Mononuclear cell (primary cell): ENCODE measurements around the gene OR4D11. TPM values are rescaled to one million over a fixed set of nuclear protein-coding genes. Genes with fewer than 3 reads are reported as not detected.
A peak's percentile ranks its signal among the peaks of the same experiment; 100 is the strongest.
"Not testable (repeated sequence)": the region's sequence is repeated elsewhere in the genome, so short reads cannot be mapped to it uniquely, and the experiment has no call there.

Source experiments
- H3K27me3 ChIP-seq: 2 replicates; pipeline ENCODE4 v1.6.0; 2011; ENCODE audit warnings: low read length, control low read depth; ENCODE audit not compliant: insufficient read depth
- H3K4me1 ChIP-seq: 2 replicates; pipeline ENCODE4 v1.5.1; 2011; ENCODE audit warnings: mild to moderate bottlenecking, low read length, control low read depth; ENCODE audit not compliant: insufficient read depth
- H3K4me3 ChIP-seq: 2 replicates; pipeline ENCODE4 v1.5.1; 2011; ENCODE audit warnings: mild to moderate bottlenecking, low read length, moderate library complexity
- H3K9me3 ChIP-seq: 2 replicates; pipeline ENCODE4 v1.5.1; 2011; ENCODE audit warnings: low read depth, mild to moderate bottlenecking, control low read depth, low read length
- total RNA-seq: library from RNA; depleted of rRNA; stranded (reverse); fragments of >200 nt; gene quantifications from one replicate; pipeline ENCODE4 v1.2.3, GENCODE V29; 2012

The OR4D11 gene
- total RNA-seq, 1 donor = not detected

DNA sequence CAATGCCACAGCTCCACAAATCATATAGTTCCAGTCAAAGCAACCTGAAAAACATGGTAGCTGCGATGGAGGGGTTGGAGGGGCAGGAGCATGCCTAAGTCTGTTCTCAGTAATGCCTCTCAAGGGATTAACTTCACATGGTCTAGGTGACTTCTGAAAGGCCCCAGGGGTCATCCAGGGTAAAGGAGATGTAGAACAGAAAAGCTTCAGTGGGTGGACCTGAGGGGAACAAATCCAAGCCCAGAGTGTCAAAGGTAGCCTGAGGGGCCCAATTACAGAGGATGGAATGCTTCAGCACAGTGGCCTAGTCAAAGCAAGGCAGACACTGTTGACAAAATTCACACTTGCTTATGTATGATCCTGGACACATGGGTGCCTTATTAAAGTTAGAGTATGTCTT is 31.3 kb downstream of the OR4D11 start:
- no peak overlapping the region for H3K4me3 ChIP-seq
- H3K27me3 ChIP-seq = no peaks in the 10 kb centered on the region
- H3K9me3 ChIP-seq = no peaks in the 10 kb centered on the region
- peaks cover 11% of the 10 kb centered on the region for H3K4me1 ChIP-seq

- Histone ChIP-seq H3K4me1 (peaks cover 6% of the 10 kb centered on the region), H3K4me3 (no peak overlapping the region), H3K9me3 (no peaks in the 10 kb centered on the region), H3K27me3 (no peaks in the 10 kb centered on the region)
Measured at GRCh38 chr11:59542142-59542810, 38.9 kb downstream of the OR4D11 start.

DNA sequence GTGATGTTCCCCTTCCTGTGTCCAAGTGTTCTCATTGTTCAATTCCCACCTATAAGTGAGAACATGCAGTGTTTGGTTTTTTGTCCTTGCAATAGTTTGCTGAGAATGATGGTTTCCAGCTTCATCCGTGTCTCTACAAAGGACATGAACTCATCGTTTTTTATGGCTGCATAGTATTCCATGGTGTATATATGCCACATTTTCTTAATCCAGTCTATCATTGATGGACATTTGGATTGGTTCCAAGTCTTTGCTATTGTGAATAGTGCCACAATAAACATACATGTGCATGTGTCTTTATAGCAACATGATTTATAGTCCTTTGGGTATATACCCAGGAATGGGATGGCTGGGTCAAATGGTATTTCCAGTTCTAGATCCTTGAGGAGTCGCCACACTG is 40.3 kb downstream of the OR4D11 start:
- not testable (repeated sequence) for H3K9me3 ChIP-seq, H3K4me1 ChIP-seq, H3K4me3 ChIP-seq, H3K27me3 ChIP-seq

DNA sequence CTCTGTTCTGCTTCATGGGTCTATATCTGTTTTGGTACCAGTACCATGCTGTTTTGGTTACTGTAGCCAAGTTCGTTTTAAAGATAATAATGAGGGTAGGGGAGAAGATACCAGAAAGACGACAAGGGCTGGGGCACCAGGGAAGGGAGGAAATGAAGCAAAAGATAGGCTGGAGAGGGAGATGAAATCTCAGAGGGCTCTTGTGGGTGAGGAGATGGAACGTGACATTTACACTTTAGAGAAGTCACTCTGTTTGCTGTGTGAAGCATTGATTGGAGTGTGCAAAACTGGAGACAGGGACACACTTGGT is 41.4 kb downstream of the OR4D11 start:
- Histone ChIP-seq H3K27me3 (no peaks in the 10 kb centered on the region), H3K9me3 (no peaks in the 10 kb centered on the region), H3K4me3 (no peak overlapping the region), H3K4me1 (peaks cover 4% of the 10 kb centered on the region)

- no peaks in the 10 kb centered on the region for H3K27me3 ChIP-seq
- no peak overlapping the region for H3K4me3 ChIP-seq
- peaks cover 10% of the 10 kb centered on the region for H3K4me1 ChIP-seq
- no peaks in the 10 kb centered on the region for H3K9me3 ChIP-seq
Measured at GRCh38 chr11:59545179-59546020, 42.0 kb downstream of the OR4D11 start.

GRCh38 chr11:59547605-59548308 is 44.4 kb downstream of the OR4D11 start:
- not testable (repeated sequence) for H3K27me3 ChIP-seq, H3K4me3 ChIP-seq, H3K9me3 ChIP-seq
- peaks cover 25% of the 10 kb centered on the region for H3K4me1 ChIP-seq

DNA sequence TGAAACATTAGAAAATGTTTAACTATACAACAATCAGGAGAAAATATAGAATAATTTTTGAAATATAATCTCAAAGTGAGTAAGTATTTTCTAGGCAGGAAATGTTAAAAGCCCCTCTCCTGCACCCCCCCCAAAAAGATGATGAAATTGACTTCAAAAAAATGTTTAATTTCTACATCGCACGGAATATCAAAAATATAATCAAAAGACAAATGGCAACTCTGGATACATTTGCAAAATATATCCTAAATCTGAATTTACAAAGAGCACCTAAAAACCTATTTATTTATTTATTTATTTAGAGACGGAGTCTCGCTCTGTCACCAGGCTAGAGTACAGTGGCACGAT is 44.9 kb downstream of the OR4D11 start:
- Histone ChIP-seq H3K4me1 (peaks cover 25% of the 10 kb centered on the region), H3K27me3 (no peaks in the 10 kb centered on the region), H3K9me3 (no peaks in the 10 kb centered on the region), H3K4me3 (no peak overlapping the region)

- Histone ChIP-seq H3K27me3 (peaks cover 1% of the 10 kb centered on the region), H3K9me3 (no peaks in the 10 kb centered on the region), H3K4me3 (peak overlapping the region; percentile 51), H3K4me1 (peaks cover 25% of the 10 kb centered on the region)
Measured at GRCh38 chr11:59550368-59550841, 47.0 kb downstream of the OR4D11 start.

DNA sequence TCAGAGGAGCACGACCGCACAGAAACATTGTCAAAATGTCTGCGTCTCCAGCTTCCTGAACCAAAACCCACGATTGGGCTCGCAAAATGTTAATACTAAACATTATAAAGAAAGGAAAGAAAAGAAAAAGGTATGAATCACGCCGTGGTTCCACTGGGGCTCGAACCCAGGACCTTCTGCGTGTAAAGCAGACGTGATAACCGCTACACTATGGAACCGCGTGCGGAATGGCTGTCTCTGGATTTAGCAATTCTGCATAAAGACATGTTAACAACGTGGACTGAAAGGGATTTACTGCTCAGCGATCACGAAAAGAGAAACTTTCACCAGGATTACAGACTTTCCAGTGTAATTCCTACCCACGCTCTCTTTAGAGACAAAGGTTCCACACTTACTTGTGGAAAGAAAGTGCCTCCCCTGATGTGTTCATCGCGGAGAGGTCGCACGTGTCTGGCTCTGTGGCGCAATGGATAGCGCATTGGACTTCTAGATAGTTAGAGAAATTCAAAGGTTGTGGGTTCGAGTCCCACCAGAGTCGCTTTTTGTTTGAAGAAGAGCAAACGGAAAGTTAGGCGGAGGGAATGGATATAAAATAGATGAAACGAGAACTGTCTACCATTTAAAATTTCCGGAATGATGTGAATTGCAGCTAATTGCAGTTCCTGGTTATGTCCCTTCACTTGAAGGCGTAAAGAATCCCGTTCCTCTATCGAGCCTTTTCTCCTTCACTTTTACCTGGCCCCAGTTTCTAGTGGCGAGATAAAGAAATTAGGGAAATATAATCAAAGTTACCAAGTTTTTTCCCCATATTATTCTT is 47.7 kb downstream of the OR4D11 start:
- H3K4me3 ChIP-seq = peak overlapping the region; percentile 51
- H3K4me1 ChIP-seq = peaks cover 30% of the 10 kb centered on the region
- H3K27me3 ChIP-seq = peaks cover 7% of the 10 kb centered on the region
- H3K9me3 ChIP-seq = no peaks in the 10 kb centered on the region

DNA sequence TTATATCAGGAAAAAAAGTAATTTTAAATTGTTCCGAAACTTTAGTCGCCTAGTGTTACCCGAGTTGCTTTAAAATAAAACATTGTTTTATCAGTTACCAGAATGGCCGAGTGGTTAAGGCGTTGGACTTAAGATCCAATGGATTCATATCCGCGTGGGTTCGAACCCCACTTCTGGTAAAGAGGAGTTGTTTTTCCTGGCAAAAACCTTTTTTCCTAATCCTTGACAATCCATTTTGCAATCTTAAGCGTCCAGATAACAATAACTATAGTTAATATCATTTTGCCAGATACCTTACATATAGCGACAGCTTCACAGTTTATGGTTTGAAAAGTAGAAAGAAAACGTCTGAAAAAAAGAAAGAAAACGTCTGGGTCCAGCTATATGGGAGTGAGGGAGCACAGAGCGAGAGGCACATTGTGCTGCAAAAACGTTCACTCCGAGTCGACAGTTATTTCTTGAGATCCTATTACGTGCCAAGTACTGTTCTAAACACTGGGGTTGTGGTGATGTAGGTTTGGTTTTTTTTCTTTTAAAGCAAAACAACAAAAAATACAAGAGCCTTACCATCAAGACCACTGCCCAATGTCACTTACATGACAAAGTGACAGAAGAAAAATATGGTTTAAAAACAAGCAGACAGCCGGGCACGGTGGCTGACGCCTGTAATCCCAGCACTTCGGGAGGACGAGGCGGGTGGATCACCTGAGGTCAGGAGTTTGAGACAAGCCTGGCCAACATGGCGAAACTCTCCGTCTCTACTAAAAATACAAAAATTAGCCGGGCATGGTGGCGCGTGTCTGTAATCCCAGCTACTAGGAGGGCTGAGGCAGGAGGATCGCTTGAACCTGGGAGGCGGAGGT is 48.5 kb downstream of the OR4D11 start:
- Histone ChIP-seq H3K4me1 (peaks cover 39% of the 10 kb centered on the region), H3K9me3 (no peaks in the 10 kb centered on the region), H3K4me3 (peak overlapping the region; percentile 51), H3K27me3 (peaks cover 8% of the 10 kb centered on the region)

DNA sequence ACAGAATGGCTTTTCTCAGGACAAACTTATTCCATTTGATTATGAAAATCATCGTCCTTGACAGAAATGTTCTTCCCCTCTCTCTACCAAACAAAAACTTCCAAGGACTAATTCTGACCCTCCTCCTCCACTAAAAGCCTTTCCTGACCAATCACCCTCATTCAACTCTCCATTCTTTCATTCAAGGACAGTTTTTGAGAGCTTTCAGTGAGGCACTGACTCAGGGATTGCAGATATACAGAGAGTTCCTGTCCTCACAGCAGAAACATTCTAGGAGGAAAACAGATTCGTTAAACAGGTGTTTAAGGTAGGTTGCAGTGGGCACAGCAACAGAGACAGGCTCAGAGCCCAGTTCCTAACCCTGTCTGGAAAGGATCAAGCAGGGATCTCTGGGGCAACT is 49.5 kb downstream of the OR4D11 start:
- H3K4me1 ChIP-seq = peaks cover 48% of the 10 kb centered on the region
- H3K4me3 ChIP-seq = no peak overlapping the region
- peaks cover 13% of the 10 kb centered on the region for H3K27me3 ChIP-seq
- H3K9me3 ChIP-seq = no peaks in the 10 kb centered on the region

- no peak overlapping the region for H3K4me3 ChIP-seq
- peaks cover 13% of the 10 kb centered on the region for H3K27me3 ChIP-seq
- no peaks in the 10 kb centered on the region for H3K9me3 ChIP-seq
- peaks cover 53% of the 10 kb centered on the region for H3K4me1 ChIP-seq
Measured at GRCh38 chr11:59553323-59553722, 49.9 kb downstream of the OR4D11 start.
